ENCODE measurements around the gene IGDCC3.

IGDCC3 gene

GRCh38 chr15:65326117-65326526, 51.7 kb downstream of the IGDCC3 start:
- no peak overlapping the region for H3K27ac ChIP-seq (ENCODE audit: low read length, poor library complexity, severe bottlenecking)
- no peak overlapping the region for H4K91ac ChIP-seq (ENCODE audit: low read length)
- peak overlapping the region in 1 of 2 experiments; percentile 8 for H3K18ac ChIP-seq (ENCODE audit: low read depth in 1 of 2, low read length in 2 of 2)
- no peak overlapping the region for H3K4ac ChIP-seq (ENCODE audit: low read depth in 1 of 2, low read length in 2 of 2)
- no peak overlapping the region for H2BK15ac ChIP-seq (ENCODE audit: low read depth, poor library complexity, severe bottlenecking)
- no peak overlapping the region for H2BK5ac ChIP-seq (ENCODE audit: low read depth, low read length, poor library complexity, severe bottlenecking)
- H3K79me1 ChIP-seq (replicated peaks; ENCODE audit: low read length, poor library complexity, severe bottlenecking) = no peaks in the 10 kb centered on the region
- peaks cover 21 to 45% of the 10 kb centered on the region in 2 experiments for H3K27me3 ChIP-seq (ENCODE audit: control insufficient read depth in 1 of 2, insufficient read depth in 1 of 2, low read length in 2 of 2)
- no peak overlapping the region for H3K9ac ChIP-seq (ENCODE audit: low read length)
- no peak overlapping the region for H3K23ac ChIP-seq (ENCODE audit: low read length in 2 of 2)
- no peaks in the 10 kb centered on the region for H3K9me3 ChIP-seq (ENCODE audit: control insufficient read depth, low read length)
- DNase-seq = no peak
- H3K14ac ChIP-seq (ENCODE audit: low read length in 2 of 2) = no peak overlapping the region
- peaks cover 6% of the 10 kb centered on the region for H3K4me1 ChIP-seq (ENCODE audit: control insufficient read depth, insufficient read depth, low read depth, low read length)
- no peak overlapping the region for H2AK5ac ChIP-seq (ENCODE audit: low read length, severe bottlenecking)
- H3K4me3 ChIP-seq (ENCODE audit: insufficient read depth in 1 of 2, low read depth in 1 of 2, low read length in 2 of 2) = no peak overlapping the region
- no peak overlapping the region for H2BK120ac ChIP-seq (ENCODE audit: low read depth, low read length)
- peak overlapping the region; percentile 62 for H4K8ac ChIP-seq (ENCODE audit: low read length)
- H3K36me3 ChIP-seq (ENCODE audit: control insufficient read depth in 1 of 2, insufficient read depth in 2 of 2, low read depth in 1 of 2, low read length in 2 of 2) = peaks cover 0 to 7% of the 10 kb centered on the region in 2 experiments
- no peak overlapping the region for H2AFZ ChIP-seq (ENCODE audit: low read depth, low read length)
- H2BK12ac ChIP-seq (ENCODE audit: low read length in 2 of 2) = peak overlapping the region in 1 of 2 experiments; percentile 0
- H3K4me2 ChIP-seq (ENCODE audit: low read length, poor library complexity, severe bottlenecking) = no peak overlapping the region
- WGBS = 63% methylated on average over 12 of the region's 12 CpGs

GRCh38 chr15:65323071-65323511, 54.7 kb downstream of the IGDCC3 start:
- no peaks in the 10 kb centered on the region for H3K9me3 ChIP-seq (ENCODE audit: control insufficient read depth, low read length)
- H2BK15ac ChIP-seq (ENCODE audit: low read depth, poor library complexity, severe bottlenecking) = no peak overlapping the region
- H3K9ac ChIP-seq (ENCODE audit: low read length) = no peak overlapping the region
- H2AFZ ChIP-seq (ENCODE audit: low read depth, low read length) = no peak overlapping the region
- H4K8ac ChIP-seq (ENCODE audit: low read length) = no peak overlapping the region
- H3K27ac ChIP-seq (ENCODE audit: low read length, poor library complexity, severe bottlenecking) = no peak overlapping the region
- no peak overlapping the region for H3K4me3 ChIP-seq (ENCODE audit: insufficient read depth in 1 of 2, low read depth in 1 of 2, low read length in 2 of 2)
- no peak overlapping the region for H3K18ac ChIP-seq (ENCODE audit: low read depth in 1 of 2, low read length in 2 of 2)
- no peaks in the 10 kb centered on the region for H3K4me1 ChIP-seq (ENCODE audit: control insufficient read depth, insufficient read depth, low read depth, low read length)
- H3K14ac ChIP-seq (ENCODE audit: low read length in 2 of 2) = no peak overlapping the region
- H2BK12ac ChIP-seq (ENCODE audit: low read length in 2 of 2) = no peak overlapping the region
- H3K4ac ChIP-seq (ENCODE audit: low read depth in 1 of 2, low read length in 2 of 2) = no peak overlapping the region
- H2BK120ac ChIP-seq (ENCODE audit: low read depth, low read length) = no peak overlapping the region
- H4K91ac ChIP-seq (ENCODE audit: low read length) = no peak overlapping the region
- WGBS = 55% methylated on average over 9 of the region's 9 CpGs
- H2BK5ac ChIP-seq (ENCODE audit: low read depth, low read length, poor library complexity, severe bottlenecking) = no peak overlapping the region
- H3K27me3 ChIP-seq (ENCODE audit: control insufficient read depth in 1 of 2, insufficient read depth in 1 of 2, low read length in 2 of 2) = peaks cover 12 to 23% of the 10 kb centered on the region in 2 experiments
- H2AK5ac ChIP-seq (ENCODE audit: low read length, severe bottlenecking) = no peak overlapping the region
- no peak overlapping the region for H3K4me2 ChIP-seq (ENCODE audit: low read length, poor library complexity, severe bottlenecking)
- peak; percentile 73 for DNase-seq
- H3K23ac ChIP-seq (ENCODE audit: low read length in 2 of 2) = no peak overlapping the region
- H3K79me1 ChIP-seq (replicated peaks; ENCODE audit: low read length, poor library complexity, severe bottlenecking) = no peaks in the 10 kb centered on the region
- H3K36me3 ChIP-seq (ENCODE audit: control insufficient read depth in 1 of 2, insufficient read depth in 2 of 2, low read depth in 1 of 2, low read length in 2 of 2) = no peaks in the 10 kb centered on the region

GRCh38 chr15:65318870-65319356, 58.9 kb downstream of the IGDCC3 start:
- Histone ChIP-seq H3K79me1 (replicated peaks; ENCODE audit: low read length, poor library complexity, severe bottlenecking) (no peaks in the 10 kb centered on the region), H2BK120ac (ENCODE audit: low read depth, low read length) (no peak overlapping the region), H2BK5ac (ENCODE audit: low read depth, low read length, poor library complexity, severe bottlenecking) (no peak overlapping the region), H2BK15ac (ENCODE audit: low read depth, poor library complexity, severe bottlenecking) (no peak overlapping the region), H4K91ac (ENCODE audit: low read length) (no peak overlapping the region), H3K4me1 (ENCODE audit: control insufficient read depth, insufficient read depth, low read depth, low read length) (no peaks in the 10 kb centered on the region), H3K9me3 (ENCODE audit: control insufficient read depth, low read length) (no peaks in the 10 kb centered on the region), H2AK5ac (ENCODE audit: low read length, severe bottlenecking) (no peak overlapping the region), H3K9ac (ENCODE audit: low read length) (no peak overlapping the region), H3K23ac (ENCODE audit: low read length in 2 of 2) (no peak overlapping the region), H3K36me3 (ENCODE audit: control insufficient read depth in 1 of 2, insufficient read depth in 2 of 2, low read depth in 1 of 2, low read length in 2 of 2) (no peaks in the 10 kb centered on the region), H3K4me3 (ENCODE audit: insufficient read depth in 1 of 2, low read depth in 1 of 2, low read length in 2 of 2) (no peak overlapping the region), H3K27me3 (ENCODE audit: control insufficient read depth in 1 of 2, insufficient read depth in 1 of 2, low read length in 2 of 2) (peaks cover 12 to 33% of the 10 kb centered on the region in 2 experiments), H3K4me2 (ENCODE audit: low read length, poor library complexity, severe bottlenecking) (no peak overlapping the region), H3K18ac (ENCODE audit: low read depth in 1 of 2, low read length in 2 of 2) (no peak overlapping the region), H3K14ac (ENCODE audit: low read length in 2 of 2) (no peak overlapping the region), H4K8ac (ENCODE audit: low read length) (no peak overlapping the region), H3K4ac (ENCODE audit: low read depth in 1 of 2, low read length in 2 of 2) (no peak overlapping the region), H2AFZ (ENCODE audit: low read depth, low read length) (no peak overlapping the region), H3K27ac (ENCODE audit: low read length, poor library complexity, severe bottlenecking) (no peak overlapping the region), H2BK12ac (ENCODE audit: low read length in 2 of 2) (no peak overlapping the region)
- DNase-seq = peak; percentile 85
- WGBS = 39% methylated on average over 5 of the region's 5 CpGs

- H3K79me1 ChIP-seq (replicated peaks; ENCODE audit: low read length, poor library complexity, severe bottlenecking) = no peaks in the 10 kb centered on the region
- H3K4me3 ChIP-seq (ENCODE audit: insufficient read depth in 1 of 2, low read depth in 1 of 2, low read length in 2 of 2) = no peak overlapping the region
Measured at GRCh38 chr15:65312400-65312916, 65.3 kb downstream of the IGDCC3 start.

More at GRCh38 chr15:65312400-65312916, 65.3 kb downstream of the IGDCC3 start:
- peaks cover 6% of the 10 kb centered on the region for H3K4me1 ChIP-seq (ENCODE audit: control insufficient read depth, insufficient read depth, low read depth, low read length)
- no peak overlapping the region for H3K9ac ChIP-seq (ENCODE audit: low read length)
- no peak overlapping the region for H3K23ac ChIP-seq (ENCODE audit: low read length in 2 of 2)
- H3K9me3 ChIP-seq (ENCODE audit: control insufficient read depth, low read length) = no peaks in the 10 kb centered on the region
- WGBS = 60% methylated on average over 11 of the region's 11 CpGs
- H3K27me3 ChIP-seq (ENCODE audit: control insufficient read depth in 1 of 2, insufficient read depth in 1 of 2, low read length in 2 of 2) = peaks cover 0 to 20% of the 10 kb centered on the region in 2 experiments
- H3K27ac ChIP-seq (ENCODE audit: low read length, poor library complexity, severe bottlenecking) = no peak overlapping the region
- no peak overlapping the region for H3K4ac ChIP-seq (ENCODE audit: low read depth in 1 of 2, low read length in 2 of 2)
- no peak overlapping the region for H2BK15ac ChIP-seq (ENCODE audit: low read depth, poor library complexity, severe bottlenecking)
- H4K91ac ChIP-seq (ENCODE audit: low read length) = no peak overlapping the region
- H3K36me3 ChIP-seq (ENCODE audit: control insufficient read depth in 1 of 2, insufficient read depth in 2 of 2, low read depth in 1 of 2, low read length in 2 of 2) = no peaks in the 10 kb centered on the region
- no peak overlapping the region for H3K4me2 ChIP-seq (ENCODE audit: low read length, poor library complexity, severe bottlenecking)
- no peak overlapping the region for H3K14ac ChIP-seq (ENCODE audit: low read length in 2 of 2)
- no peak overlapping the region for H2AK5ac ChIP-seq (ENCODE audit: low read length, severe bottlenecking)
- no peak overlapping the region for H2BK120ac ChIP-seq (ENCODE audit: low read depth, low read length)
- no peak overlapping the region for H3K18ac ChIP-seq (ENCODE audit: low read depth in 1 of 2, low read length in 2 of 2)
- no peak overlapping the region for H2BK5ac ChIP-seq (ENCODE audit: low read depth, low read length, poor library complexity, severe bottlenecking)
- no peak overlapping the region for H4K8ac ChIP-seq (ENCODE audit: low read length)
- H2AFZ ChIP-seq (ENCODE audit: low read depth, low read length) = no peak overlapping the region
- H2BK12ac ChIP-seq (ENCODE audit: low read length in 2 of 2) = no peak overlapping the region
- DNase-seq = no peak

Measured in mesenchymal stem cell (in vitro differentiated cells and primary cell).